HG03432 (cell line): ENCODE results near the gene SP100.
"Not testable (repeated sequence)": the region's sequence is repeated elsewhere in the genome, so short reads cannot be mapped to it uniquely, and the experiment has no call there.

Source experiments
- ATAC-seq: cut with Tn5 transposase; IDR thresholded peaks from one replicate; pipeline ENCODE4 v1.9.1; 2021; ENCODE audit warnings: mild to moderate bottlenecking, moderate library complexity; ENCODE audit not compliant: unreplicated experiment

The SP100 gene

GRCh38 chr2:230416061-230416721 lies at the start of gene SP100:
Gene SP100 (plus strand): TSS chr2:230416201. CDS start chr2:230416297, 96 bp downstream.
- peak; percentile 85 for ATAC-seq

- no peak for ATAC-seq
Measured at GRCh38 chr2:230382108-230382507, 33.9 kb upstream of the SP100 start.

GRCh38 chr2:230383453-230383852 lies 32.5 kb upstream of the SP100 start:
- ATAC-seq = no peak

- ATAC-seq = no peak
Measured at GRCh38 chr2:230384986-230385385, 31.0 kb upstream of the SP100 start.

DNA sequence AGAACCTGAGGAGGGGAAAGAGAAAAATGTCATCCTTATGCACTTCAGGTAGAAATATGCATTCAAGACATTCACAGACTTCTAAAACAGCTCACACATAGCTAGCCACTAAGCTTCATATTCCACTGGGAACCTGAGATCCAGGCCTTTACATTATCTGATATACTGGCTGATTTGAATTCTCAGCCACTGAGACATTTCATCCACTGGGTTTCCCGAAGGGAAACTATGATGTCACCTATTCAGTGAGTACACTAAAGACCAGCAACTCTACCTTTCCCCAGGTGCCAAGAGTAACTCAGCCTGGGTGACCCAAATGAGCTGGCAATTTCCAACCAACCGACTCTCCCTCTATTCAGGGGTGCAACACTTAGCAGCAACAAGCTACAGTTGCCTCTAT lies 21.7 kb upstream of the SP100 start:
- ATAC-seq = no peak

DNA sequence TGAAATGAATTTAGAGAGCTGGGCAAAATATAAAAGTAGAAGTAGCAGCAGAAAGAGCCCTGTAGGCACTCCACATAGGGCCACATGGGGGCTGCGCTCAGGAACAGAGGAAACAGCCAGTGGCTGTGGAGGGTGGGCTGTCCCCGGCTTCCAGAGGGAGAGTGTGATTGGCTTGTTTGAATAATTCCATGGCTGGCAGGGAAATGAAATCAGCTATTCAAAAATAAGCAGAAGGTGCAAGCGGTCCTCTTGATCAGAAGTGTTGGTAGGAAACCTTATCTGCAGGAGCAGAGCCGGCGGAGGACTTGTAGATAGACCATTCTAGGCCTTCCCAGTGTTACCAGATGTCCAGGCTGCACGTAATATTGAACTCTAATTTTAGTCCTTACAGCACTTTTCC lies 17.3 kb upstream of the SP100 start:
- ATAC-seq = not testable (repeated sequence)

GRCh38 chr2:230400041-230400440 lies 16.0 kb upstream of the SP100 start:
- no peak for ATAC-seq

GRCh38 chr2:230400454-230400853 lies 15.5 kb upstream of the SP100 start:
- ATAC-seq = no peak

GRCh38 chr2:230401026-230401425 lies 15.0 kb upstream of the SP100 start:
- ATAC-seq = not testable (repeated sequence)

GRCh38 chr2:230403746-230404145 lies 12.3 kb upstream of the SP100 start:
- no peak for ATAC-seq

- ATAC-seq = no peak
Measured at GRCh38 chr2:230405824-230406223, 10.2 kb upstream of the SP100 start.

DNA sequence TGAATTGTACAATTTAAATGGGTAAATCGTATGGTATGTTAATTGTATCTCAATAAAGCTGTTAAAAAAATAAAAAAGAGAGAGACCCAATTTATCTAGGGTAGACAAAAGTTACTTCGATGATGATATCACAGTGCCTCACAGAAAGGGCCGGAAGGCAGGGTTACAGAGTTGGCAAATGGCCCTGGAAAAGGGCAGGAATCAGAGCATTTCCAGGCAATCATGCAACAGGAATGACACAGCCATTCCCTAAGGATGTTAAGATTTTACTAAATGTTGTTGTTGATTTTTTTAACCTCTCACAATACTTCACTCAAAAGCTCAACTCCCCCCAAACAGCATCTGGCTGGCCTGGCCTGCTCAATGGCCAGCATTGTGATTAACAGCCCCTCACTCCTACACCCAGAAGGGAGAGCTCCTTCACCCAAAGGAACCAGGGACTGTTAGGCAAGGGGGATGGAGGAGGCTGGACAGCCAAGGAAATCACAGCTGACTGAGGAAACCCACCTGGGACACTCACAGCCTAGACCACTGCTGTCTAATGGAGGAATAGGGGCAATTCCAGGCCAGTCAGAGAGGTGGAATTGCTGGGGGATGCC lies 7.7 kb upstream of the SP100 start:
- no peak for ATAC-seq

GRCh38 chr2:230409316-230409715 lies 6.7 kb upstream of the SP100 start:
- not testable (repeated sequence) for ATAC-seq

DNA sequence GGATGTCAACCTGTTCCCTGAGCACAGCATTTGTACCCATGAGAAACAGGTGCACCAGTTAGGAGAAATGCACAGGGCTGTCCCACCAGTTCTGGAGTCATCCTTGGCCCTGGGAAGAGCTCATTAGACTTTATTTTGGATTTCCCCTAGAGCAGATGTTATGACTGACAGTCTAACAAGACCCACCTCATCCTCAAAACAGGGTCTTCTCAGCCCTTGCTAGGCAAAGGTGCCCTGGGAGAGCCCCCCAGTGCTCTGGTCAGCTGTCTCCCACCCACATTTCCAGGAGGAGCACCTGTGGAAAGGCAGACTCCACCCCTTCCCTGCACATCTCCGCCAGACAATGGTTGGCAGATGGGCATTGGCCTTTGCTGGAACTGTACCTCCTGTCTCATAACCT lies 5.7 kb upstream of the SP100 start:
- ATAC-seq = no peak

DNA sequence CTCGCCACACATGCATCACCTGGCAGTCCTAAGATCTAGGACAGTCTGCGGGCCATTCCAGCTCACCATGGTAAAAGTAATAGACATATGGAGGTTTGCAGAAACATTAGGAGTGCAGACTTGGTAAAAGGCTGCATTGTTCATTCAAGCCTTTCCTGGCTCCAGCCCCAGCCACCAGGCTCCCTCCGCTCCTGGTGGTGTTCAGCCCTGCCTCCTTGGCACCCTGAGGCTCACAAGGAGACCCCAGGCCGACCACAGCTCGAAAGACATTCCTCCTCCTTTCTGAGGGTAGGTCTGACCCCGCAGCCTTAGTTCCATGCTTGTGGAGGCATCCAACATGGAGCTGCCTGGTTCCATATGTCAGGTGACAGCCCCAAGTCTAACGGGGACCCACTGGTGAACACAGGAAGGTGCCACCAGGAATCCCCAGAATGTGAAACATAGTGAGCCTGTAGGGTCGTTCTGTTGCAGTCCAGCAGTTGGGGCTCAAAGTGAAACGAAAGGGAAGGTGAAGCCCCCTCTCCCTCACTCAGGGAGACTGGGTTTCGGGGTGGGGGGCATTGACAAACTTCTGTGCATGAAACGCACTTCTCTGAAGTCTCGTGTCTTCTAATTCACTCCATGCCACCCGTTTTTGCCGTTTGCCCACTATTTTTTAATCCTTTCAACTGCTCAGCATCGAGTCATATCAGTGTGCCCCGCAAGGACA lies 5.0 kb upstream of the SP100 start:
- ATAC-seq = no peak

GRCh38 chr2:230411570-230412370 lies 4.2 kb upstream of the SP100 start:
- ATAC-seq = peak; percentile 67

DNA sequence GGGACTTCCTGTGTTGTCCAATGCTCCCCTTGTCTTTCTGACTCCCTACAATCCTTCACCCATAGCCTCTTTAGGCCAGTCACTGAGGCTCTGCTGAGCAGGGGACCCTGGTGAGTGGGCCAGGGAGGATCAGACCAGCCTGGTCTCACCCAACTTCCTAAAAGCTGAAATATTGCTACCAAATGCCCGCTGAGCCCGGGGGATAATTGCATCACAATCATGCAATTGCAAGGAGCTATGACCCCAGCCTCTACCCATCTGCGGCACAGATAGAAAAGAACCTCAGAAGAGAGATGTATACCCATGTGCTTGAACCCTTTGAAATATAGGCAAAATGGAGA lies 3.7 kb upstream of the SP100 start:
- peak; percentile 1 for ATAC-seq

GRCh38 chr2:230412846-230413245 lies 3.2 kb upstream of the SP100 start:
- no peak for ATAC-seq

DNA sequence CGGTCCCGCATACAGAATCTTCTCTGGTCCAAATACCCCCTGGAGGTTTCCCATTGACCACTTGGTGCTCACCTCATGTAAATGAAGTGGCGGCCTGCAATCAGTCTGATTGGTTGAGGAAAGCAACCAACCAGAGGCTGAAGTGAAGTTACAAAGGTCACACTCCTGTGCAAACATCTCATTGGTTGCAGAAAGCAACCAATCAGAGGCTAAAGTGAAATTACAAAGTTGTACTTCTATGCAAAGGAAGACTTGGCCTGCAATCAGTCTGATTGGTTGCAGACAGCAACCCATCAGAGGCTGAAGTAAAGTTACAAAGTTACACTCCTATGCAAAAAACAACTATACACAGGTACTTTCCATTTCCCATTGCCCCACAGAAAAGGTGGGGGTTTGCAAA lies 2.5 kb upstream of the SP100 start:
- ATAC-seq = no peak

DNA sequence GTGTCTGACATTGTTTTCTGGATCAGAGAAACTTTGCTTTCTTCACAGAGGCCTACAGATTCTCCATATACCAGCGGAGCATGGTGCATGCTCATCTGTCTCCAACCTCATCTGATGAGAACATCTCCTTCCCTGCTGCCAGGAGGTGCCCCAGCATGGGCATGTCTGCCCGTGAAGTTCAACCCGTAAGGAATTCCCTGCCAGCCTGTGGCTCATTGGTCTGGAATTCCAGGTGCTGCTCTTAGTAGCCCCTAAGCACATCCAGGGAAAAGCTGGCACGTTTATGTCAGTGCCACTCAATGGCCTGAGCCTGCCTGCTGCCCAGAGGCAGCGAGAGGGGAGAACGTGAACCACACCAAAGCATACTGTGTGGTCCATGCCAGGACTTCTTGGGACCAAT lies 1.7 kb upstream of the SP100 start:
- ATAC-seq = no peak

GRCh38 chr2:230417436-230417835 lies 1.4 kb downstream of the SP100 start:
- ATAC-seq = no peak
